IMR-90 (cell line): ENCODE measurements around the gene BCLAF1. TPM values are rescaled to one million over a fixed set of nuclear protein-coding genes. Genes with fewer than 3 reads are reported as not detected.

Experiments used
- ATAC-seq: fragments of 200-7000 bp; cut with Tn5 transposase; 2 replicates; pipeline ENCODE4 v1.9.1; 2020; ENCODE audit warnings: low read depth, mild to moderate bottlenecking, moderate library complexity
- BruUV-seq: library from RNA; stranded (reverse); fragments of 400-500 nt; replicated peaks from 2 replicates; lab custom pipeline; 2021; lab: Mats Ljungman, UMichigan
- CTCF ChIA-PET: fragments of 300-600 bp; formaldehyde crosslinking; extraction: SDS; loops from one replicate; lab custom pipeline; 2021; ENCODE audit warnings: antibody characterized with exemption; lab: Yijun Ruan, JAX
- POLR2A ChIA-PET: fragments of 300-600 bp; sonication (Branson Sonifier 250); formaldehyde crosslinking; loops from one replicate; lab custom pipeline; 2022; ENCODE audit warnings: antibody characterized with exemption; ENCODE audit not compliant: unreplicated experiment; lab: Charles Lee
- DNase-seq: peaks from one replicate; pipeline ENCODE4 v3.0.0; 2013
- H2AFZ ChIP-seq: replicated peaks from 2 replicates; pipeline ENCODE3; 2013; ENCODE audit warnings: low read length, mild to moderate bottlenecking; ENCODE audit not compliant: poor library complexity
- H2AK5ac ChIP-seq: 2 replicates; pipeline ENCODE4 v1.6.1; 2013; ENCODE audit warnings: low read depth, low read length, inconsistent platforms
- H2AK9ac ChIP-seq: replicated peaks from 2 replicates; pipeline ENCODE3; 2013; ENCODE audit warnings: mild to moderate bottlenecking, low read depth, low read length, moderate library complexity; ENCODE audit not compliant: poor library complexity
- H2BK120ac ChIP-seq: 2 replicates; pipeline ENCODE4 v1.6.1; 2013; ENCODE audit warnings: low read depth, low read length, inconsistent platforms
- H2BK15ac ChIP-seq: 3 replicates; pipeline ENCODE4 v1.6.1; 2013; ENCODE audit warnings: low read depth, low read length, inconsistent platforms
- H2BK20ac ChIP-seq: 2 replicates; pipeline ENCODE4 v1.6.1; 2013; ENCODE audit warnings: low read depth, mild to moderate bottlenecking, inconsistent platforms, low read length, moderate library complexity
- H2BK5ac ChIP-seq: 2 replicates; pipeline ENCODE4 v1.6.1; 2013; ENCODE audit warnings: mild to moderate bottlenecking, low read depth, low read length, inconsistent platforms; ENCODE audit not compliant: poor library complexity, severe bottlenecking
- H3K14ac ChIP-seq: replicated peaks from 2 replicates; pipeline ENCODE4 v1.6.1; 2013; ENCODE audit warnings: low read depth, low read length, inconsistent platforms
- H3K18ac ChIP-seq: 2 replicates; pipeline ENCODE4 v1.6.1; 2013; ENCODE audit warnings: low read depth, low read length, control low read depth
- H3K23ac ChIP-seq: 2 replicates; pipeline ENCODE4 v1.6.1; 2013; ENCODE audit warnings: low read depth, low read length, inconsistent platforms
- H3K27ac ChIP-seq: 2 replicates; pipeline ENCODE4 v1.5.1; 2013; ENCODE audit warnings: mild to moderate bottlenecking, control low read depth, low read length; ENCODE audit not compliant: insufficient read depth
- H3K27me3 ChIP-seq: 2 replicates; pipeline ENCODE4 v1.6.1; 2013; ENCODE audit warnings: low read length; ENCODE audit not compliant: control insufficient read depth, insufficient read depth
- H3K36me3 ChIP-seq: 2 replicates; pipeline ENCODE4 v1.6.1; 2013; ENCODE audit warnings: low read length, mixed read lengths; ENCODE audit not compliant: control insufficient read depth, insufficient read depth
- H3K4ac ChIP-seq: 2 replicates; pipeline ENCODE4 v1.6.1; 2013; ENCODE audit warnings: low read depth, low read length, inconsistent platforms
- H3K4me1 ChIP-seq: 2 replicates; pipeline ENCODE4 v1.6.1; 2013; ENCODE audit warnings: low read length, mixed read lengths; ENCODE audit not compliant: control insufficient read depth, insufficient read depth
- H3K4me2 ChIP-seq: 2 replicates; pipeline ENCODE4 v1.6.1; 2013; ENCODE audit warnings: low read depth, mild to moderate bottlenecking, control low read depth, low read length, moderate library complexity
- H3K4me3 ChIP-seq: 2 replicates; pipeline ENCODE4 v1.5.1; 2013; ENCODE audit warnings: low read depth, mild to moderate bottlenecking, control low read depth, low read length, moderate library complexity; ENCODE audit not compliant: insufficient read depth
- H3K56ac ChIP-seq: 2 replicates; pipeline ENCODE4 v1.6.1; 2013; ENCODE audit warnings: low read length, inconsistent platforms; ENCODE audit not compliant: insufficient read depth; ENCODE audit errors: extremely low read depth
- H3K79me1 ChIP-seq, 2 experiments: 2 replicates each; pipeline ENCODE4 v1.6.1; 2013; ENCODE audit warnings: low read length in 2 of 2, inconsistent platforms in 1 of 2, low read depth in 1 of 2
- H3K9ac ChIP-seq: 2 replicates; pipeline ENCODE4 v1.6.1; 2013; ENCODE audit warnings: low read depth, low read length, control low read depth
- H3K9me1 ChIP-seq: 2 replicates; pipeline ENCODE4 v1.6.1; 2013; ENCODE audit warnings: low read length, inconsistent platforms; ENCODE audit not compliant: insufficient read depth
- H3K9me3 ChIP-seq: 2 replicates; pipeline ENCODE4 v1.6.1; 2013; ENCODE audit warnings: low read length; ENCODE audit not compliant: control insufficient read depth, insufficient read depth
- H4K20me1 ChIP-seq: 2 replicates; pipeline ENCODE4 v1.6.1; 2013; ENCODE audit warnings: low read length, inconsistent platforms; ENCODE audit not compliant: insufficient read depth
- H4K5ac ChIP-seq: 2 replicates; pipeline ENCODE4 v1.6.1; 2013; ENCODE audit warnings: mild to moderate bottlenecking, low read depth, low read length, control low read depth
- H4K8ac ChIP-seq, 2 experiments: 2 replicates each; pipeline ENCODE4 v1.6.1; 2013; ENCODE audit warnings: low read depth in 2 of 2, low read length in 2 of 2, control low read depth in 1 of 2, inconsistent platforms in 1 of 2
- H4K91ac ChIP-seq: 2 replicates; pipeline ENCODE4 v1.6.1; 2013; ENCODE audit warnings: low read depth, low read length, inconsistent platforms; ENCODE audit not compliant: insufficient read depth
- BHLHE40 ChIP-seq: fragments of 150-350 bp; IDR thresholded peaks from 2 replicates; pipeline ENCODE4 v1.6.1; 2016; ENCODE audit warnings: mild to moderate bottlenecking, low read depth, low read length
- MAFK ChIP-seq: IDR thresholded peaks from 2 replicates; pipeline ENCODE4 v1.6.1; 2012; ENCODE audit warnings: low read depth, low read length, improper control_type of control experiment
- SMC3 ChIP-seq: fragments of 150-350 bp; IDR thresholded peaks from 2 replicates; pipeline ENCODE4 v1.6.1; 2016; ENCODE audit warnings: low read depth, mild to moderate bottlenecking, antibody characterized with exemption, low read length, moderate library complexity
- WGBS, 2 experiments: methylation state at CpG; one replicate each; pipeline versions ENCODE4 v1.1.5 to v1.1.7; 2013; ENCODE audit warnings: missing lambda C conversion rate in 2 of 2; ENCODE audit not compliant: insufficient read length in 1 of 2; ENCODE audit errors: extremely low coverage in 2 of 2; 5-methylcytosine and 5-hydroxymethylcytosine counted together
- dilution Hi-C: fragments of 300-500 bp; cut with HindIII; formaldehyde crosslinking; loops from one replicate; pipeline ENCODE4 v1.14.3; 2018; ENCODE audit warnings: low sequenced_read_pairs; ENCODE audit not compliant: unreplicated experiment
- in situ Hi-C: fragments of 300-500 bp; cut with MboI; formaldehyde crosslinking; loops from 3 replicates; pipeline ENCODE4 v1.14.3; 2019; ENCODE audit warnings: low sequenced_read_pairs, inconsistent platforms, mixed read lengths
- intact Hi-C: fragments of 100-400 bp; cut with micrococcal nuclease; formaldehyde crosslinking; loops from 2 replicates; pipeline ENCODE4 v1.10.0; 2022
- polyA plus RNA-seq, 3 experiments: library from polyadenylated mRNA; depleted of rRNA; stranded (reverse); fragments of >200 nt; gene quantifications; 2 replicates each; pipeline ENCODE4 v1.2.3, GENCODE V29; 2012; ENCODE audit warnings: low replicate concordance in 1 of 3
- total RNA-seq: library from RNA; depleted of rRNA; stranded (reverse); fragments of >200 nt; gene quantifications from 2 replicates; pipeline ENCODE4 v1.2.3, GENCODE V29; 2012

BCLAF1 gene
- total and polyA plus RNA-seq, 2 of the 4 experiments (the other 2 are of a cell fraction), result 34.0 to 141 TPM

DNA sequence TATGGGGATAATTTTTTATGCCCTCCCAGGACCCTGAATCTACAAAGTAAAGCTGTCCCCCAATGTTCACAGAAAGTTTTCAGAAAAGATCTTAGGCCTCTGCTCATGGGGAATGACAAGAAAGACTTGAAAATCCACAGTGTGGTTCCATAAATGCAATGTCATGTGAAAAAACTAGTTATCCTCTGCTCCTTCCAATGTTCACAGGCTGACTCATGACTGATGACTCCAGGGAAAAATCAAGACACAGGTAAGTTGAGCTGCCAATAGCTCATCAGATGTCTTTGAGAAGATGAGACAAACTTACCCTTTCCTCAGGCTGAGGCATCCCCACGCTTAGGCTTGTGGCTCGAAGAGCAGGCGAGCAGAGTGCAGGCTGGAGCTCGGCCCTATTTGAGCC lies 14.8 kb upstream of the BCLAF1 start:
- in situ Hi-C loops, result no loop called here
- Histone ChIP-seq H4K8ac (no peak overlapping the region), H3K9me3 (no peaks in the 10 kb centered on the region), H3K27ac (no peak overlapping the region), H2BK120ac (no peak overlapping the region), H3K4ac (no peak overlapping the region), H2AFZ (no peak overlapping the region), H3K79me1 (no peaks in the 10 kb centered on the region), H3K18ac (no peak overlapping the region), H4K20me1 (no peaks in the 10 kb centered on the region), H3K36me3 (no peaks in the 10 kb centered on the region), H3K9ac (no peak overlapping the region), H3K4me3 (no peak overlapping the region), H3K4me2 (no peak overlapping the region), H3K56ac (no peak overlapping the region), H3K27me3 (peaks cover 10% of the 10 kb centered on the region), H3K9me1 (no peaks in the 10 kb centered on the region), H4K91ac (no peak overlapping the region), H2BK5ac (no peak overlapping the region), H3K4me1 (no peaks in the 10 kb centered on the region), H3K23ac (no peak overlapping the region), H2AK9ac (no peak overlapping the region), H4K5ac (no peak overlapping the region), H3K14ac (no peak overlapping the region), H2AK5ac (no peak overlapping the region), H2BK20ac (no peak overlapping the region), H2BK15ac (no peak overlapping the region)
- no peak for ATAC-seq
- intact Hi-C loops, result no loop called here
- DNase-seq, result no peak
- WGBS, 2 experiments, result 87% methylated on average over 3 of the region's 4 CpGs; no CpG with 5 or more reads in 1 of the 2 experiments
- no TSS peak for BruUV-seq
- no peak for TF ChIP-seq SMC3
- TF ChIP-seq MAFK, result no peak
- no peak for TF ChIP-seq BHLHE40
- ChIA-PET CTCF (no interaction called here), POLR2A (no interaction called here)
- dilution Hi-C loops, result no loop called here
